Measurements from ENCODE around the gene SNTB2. TPM values are rescaled to one million over a fixed set of nuclear protein-coding genes. Genes with fewer than 3 reads are reported as not detected.

The SNTB2 gene
- total RNA-seq, 5 donors from 2014 or later (not counting 1 experiment from before 2014, with no cell fraction given), result 13.2 to 23.1 (median 17.3) TPM

- Mint-ChIP-seq H3K27me3 (no peaks in the 10 kb centered on the region), H3K4me1 (peaks cover 28 to 49% (median 42%) of the 10 kb centered on the region in 3 donors), H3K9me3 (no peaks in the 10 kb centered on the region), H3K36me3 (peaks cover 9% of the 10 kb centered on the region), H3K4me3 (no peak overlapping the region), H3K27ac (no peak overlapping the region)
- Histone ChIP-seq H3K4me3 (ENCODE audit: control insufficient read depth in 1 of 2, extremely low read depth in 1 of 2, low read length in 1 of 2) (no peak overlapping the region), H3K4me1 (ENCODE audit: control insufficient read depth in 1 of 2, extremely low read depth in 1 of 2, insufficient read depth in 2 of 2, low read length in 2 of 2) (peaks cover 5 to 15% of the 10 kb centered on the region in 2 experiments), H3K9me3 (no peaks in the 10 kb centered on the region), H3K27ac (ENCODE audit: low read length) (no peak overlapping the region), H3K36me3 (ENCODE audit: control insufficient read depth in 2 of 2, extremely low read depth in 1 of 2, insufficient read depth in 1 of 2, low read length in 1 of 2) (no peaks in the 10 kb centered on the region), H3K27me3 (replicated peaks in 1 of 2; ENCODE audit: control insufficient read depth in 2 of 2, extremely low read depth in 1 of 2, insufficient read depth in 2 of 2, low read length in 1 of 2) (no peaks in the 10 kb centered on the region)
- no peak for ATAC-seq (replicated peaks in 1 of 4)
- CTCF ChIA-PET, result no interaction called here
- POLR2A ChIA-PET, result interaction anchor here in 1 of 2 donors (0.6 to 0.7 kb wide), 2 partner anchors 63 to 87 kb away, joined by 4 read pairs; no protein-coding TSS in a partner anchor
- DNase-seq, result no peak
Measured at GRCh38 chr16:69194488-69194887, 7.5 kb downstream of the SNTB2 start.

- H3K27me3 ChIP-seq (replicated peaks in 1 of 2; ENCODE audit: control insufficient read depth in 2 of 2, extremely low read depth in 1 of 2, insufficient read depth in 2 of 2, low read length in 1 of 2), result no peaks in the 10 kb centered on the region
- H3K4me1 ChIP-seq (ENCODE audit: control insufficient read depth in 1 of 2, extremely low read depth in 1 of 2, insufficient read depth in 2 of 2, low read length in 2 of 2), result peaks cover 5 to 8% of the 10 kb centered on the region in 2 experiments
- H3K9me3 Mint-ChIP-seq, result no peaks in the 10 kb centered on the region
- no peaks in the 10 kb centered on the region for H3K27me3 Mint-ChIP-seq
- no peak overlapping the region for H3K27ac ChIP-seq (ENCODE audit: low read length)
- ATAC-seq (replicated peaks in 1 of 4) (no peak), DNase-seq (no peak)
- H3K36me3 ChIP-seq (ENCODE audit: control insufficient read depth in 2 of 2, extremely low read depth in 1 of 2, insufficient read depth in 1 of 2, low read length in 1 of 2), result no peaks in the 10 kb centered on the region
- peaks cover 11% of the 10 kb centered on the region for H3K36me3 Mint-ChIP-seq
- no peak overlapping the region for H3K4me3 ChIP-seq (ENCODE audit: control insufficient read depth in 1 of 2, extremely low read depth in 1 of 2, low read length in 1 of 2)
- 100% methylated on average over 1 of the region's 4 CpGs for WGBS (ENCODE audit: insufficient coverage)
- H3K9me3 ChIP-seq, result no peaks in the 10 kb centered on the region
- POLR2A ChIA-PET, result interaction anchor here in 1 of 2 donors (0.7 kb wide), 1 partner anchor 88 kb away, joined by 4 read pairs; no protein-coding TSS in a partner anchor
- peaks cover 23 to 43% (median 36%) of the 10 kb centered on the region in 3 donors for H3K4me1 Mint-ChIP-seq
- CTCF ChIA-PET, result interaction anchor here in 1 of 2 donors (0.6 kb wide), 2 partner anchors 44 to 743 kb away, joined by 3 to 4 read pairs; no protein-coding TSS in a partner anchor
- no peak overlapping the region for H3K27ac Mint-ChIP-seq
- H3K4me3 Mint-ChIP-seq, result no peak overlapping the region
Measured at GRCh38 chr16:69195369-69196029, 8.5 kb downstream of the SNTB2 start.

DNA sequence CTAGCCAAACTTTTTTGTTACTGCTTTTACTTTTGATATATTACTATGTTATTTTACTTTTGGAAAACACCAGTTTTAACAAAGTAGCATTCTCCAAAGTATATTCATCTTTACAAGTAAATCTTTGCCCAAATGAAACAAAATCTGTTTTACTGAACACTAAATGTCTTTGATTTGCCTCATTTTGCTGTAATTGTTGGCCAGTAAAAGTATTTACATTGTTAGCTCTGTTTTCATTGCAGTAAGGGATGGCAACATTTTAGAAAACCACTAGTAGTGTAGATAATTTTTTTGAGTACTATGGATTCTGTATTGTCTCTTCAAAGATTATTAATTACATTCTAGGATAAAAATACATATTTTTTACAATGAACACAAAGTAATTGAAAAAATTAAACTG lies 10.6 kb downstream of the SNTB2 start:
- Histone ChIP-seq H3K27ac (ENCODE audit: low read length) (no peak overlapping the region), H3K4me1 (ENCODE audit: control insufficient read depth in 1 of 2, extremely low read depth in 1 of 2, insufficient read depth in 2 of 2, low read length in 2 of 2) (peaks cover 0 to 2% of the 10 kb centered on the region in 2 experiments), H3K4me3 (ENCODE audit: control insufficient read depth in 1 of 2, extremely low read depth in 1 of 2, low read length in 1 of 2) (no peak overlapping the region), H3K36me3 (ENCODE audit: control insufficient read depth in 2 of 2, extremely low read depth in 1 of 2, insufficient read depth in 1 of 2, low read length in 1 of 2) (no peaks in the 10 kb centered on the region), H3K27me3 (replicated peaks in 1 of 2; ENCODE audit: control insufficient read depth in 2 of 2, extremely low read depth in 1 of 2, insufficient read depth in 2 of 2, low read length in 1 of 2) (no peaks in the 10 kb centered on the region), H3K9me3 (no peaks in the 10 kb centered on the region)
- no peak overlapping the region for H3K27ac Mint-ChIP-seq
- no peaks in the 10 kb centered on the region for H3K9me3 Mint-ChIP-seq
- ChIA-PET POLR2A (no interaction called here), CTCF (interaction anchor here in 1 of 2 donors (1.1 kb wide), 1 partner anchor 47 kb away, joined by 3 read pairs; no protein-coding TSS in a partner anchor)
- H3K27me3 Mint-ChIP-seq, result no peaks in the 10 kb centered on the region
- no peak for ATAC-seq (replicated peaks in 1 of 4)
- peaks cover 6% of the 10 kb centered on the region for H3K36me3 Mint-ChIP-seq
- peaks cover 15 to 31% (median 26%) of the 10 kb centered on the region in 3 donors for H3K4me1 Mint-ChIP-seq
- DNase-seq, result no peak
- H3K4me3 Mint-ChIP-seq, result no peak overlapping the region

DNA sequence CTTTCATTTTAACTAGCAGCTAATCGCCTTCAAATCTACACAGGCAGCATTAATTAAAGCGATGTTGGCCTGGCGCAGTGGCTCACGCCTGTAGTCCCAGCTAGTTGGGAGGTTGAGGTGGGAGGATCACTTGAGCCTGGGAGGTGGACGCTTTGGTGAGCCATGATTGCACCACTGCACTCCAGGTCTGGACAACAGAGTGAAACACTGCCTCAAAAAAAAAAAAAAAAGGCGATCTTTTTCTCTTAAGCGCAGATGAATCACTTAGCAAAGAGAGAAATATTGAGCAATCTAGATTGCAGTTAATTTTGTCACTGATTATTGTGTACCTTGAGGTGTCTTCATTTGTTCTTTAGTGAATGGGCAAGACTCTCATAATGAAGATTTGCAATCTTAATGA lies 12.4 kb downstream of the SNTB2 start:
- Mint-ChIP-seq H3K27ac (no peak overlapping the region), H3K4me3 (no peak overlapping the region), H3K4me1 (peaks cover 9 to 24% (median 22%) of the 10 kb centered on the region in 3 donors), H3K27me3 (no peaks in the 10 kb centered on the region), H3K36me3 (peaks cover 10% of the 10 kb centered on the region), H3K9me3 (no peaks in the 10 kb centered on the region)
- H3K4me1 ChIP-seq (ENCODE audit: control insufficient read depth in 1 of 2, extremely low read depth in 1 of 2, insufficient read depth in 2 of 2, low read length in 2 of 2), result no peaks in the 10 kb centered on the region
- no peak overlapping the region for H3K27ac ChIP-seq (ENCODE audit: low read length)
- no peak for ATAC-seq (replicated peaks in 1 of 4)
- H3K27me3 ChIP-seq (replicated peaks in 1 of 2; ENCODE audit: control insufficient read depth in 2 of 2, extremely low read depth in 1 of 2, insufficient read depth in 2 of 2, low read length in 1 of 2), result no peaks in the 10 kb centered on the region
- DNase-seq, result no peak
- POLR2A ChIA-PET, result no interaction called here
- H3K4me3 ChIP-seq (ENCODE audit: control insufficient read depth in 1 of 2, extremely low read depth in 1 of 2, low read length in 1 of 2), result no peak overlapping the region
- no CpG with 5 or more reads among the region's 7 CpGs for WGBS (ENCODE audit: insufficient coverage)
- no peaks in the 10 kb centered on the region for H3K9me3 ChIP-seq
- no peaks in the 10 kb centered on the region for H3K36me3 ChIP-seq (ENCODE audit: control insufficient read depth in 2 of 2, extremely low read depth in 1 of 2, insufficient read depth in 1 of 2, low read length in 1 of 2)
- CTCF ChIA-PET, result interaction anchor here in 1 of 2 donors (0.5 to 0.7 kb wide), 2 partner anchors 39 kb away, joined by 3 to 4 read pairs; no protein-coding TSS in a partner anchor

- Histone ChIP-seq H3K4me3 (ENCODE audit: control insufficient read depth in 1 of 2, extremely low read depth in 1 of 2, low read length in 1 of 2) (no peak overlapping the region), H3K27me3 (replicated peaks in 1 of 2; ENCODE audit: control insufficient read depth in 2 of 2, extremely low read depth in 1 of 2, insufficient read depth in 2 of 2, low read length in 1 of 2) (no peaks in the 10 kb centered on the region), H3K4me1 (ENCODE audit: control insufficient read depth in 1 of 2, extremely low read depth in 1 of 2, insufficient read depth in 2 of 2, low read length in 2 of 2) (no peaks in the 10 kb centered on the region), H3K27ac (ENCODE audit: low read length) (no peak overlapping the region), H3K36me3 (ENCODE audit: control insufficient read depth in 2 of 2, extremely low read depth in 1 of 2, insufficient read depth in 1 of 2, low read length in 1 of 2) (no peaks in the 10 kb centered on the region), H3K9me3 (no peaks in the 10 kb centered on the region)
- H3K9me3 Mint-ChIP-seq, result no peaks in the 10 kb centered on the region
- ChIA-PET CTCF (interaction anchor here in 1 of 2 donors (0.7 kb wide), 1 partner anchor 86 kb away, joined by 3 read pairs; no protein-coding TSS in a partner anchor), POLR2A (interaction anchor here in 1 of 2 donors (0.7 kb wide), 1 partner anchor 8 kb away, joined by 3 read pairs; no protein-coding TSS in a partner anchor)
- H3K4me1 Mint-ChIP-seq, result peaks cover 9 to 28% (median 25%) of the 10 kb centered on the region in 3 donors
- no peaks in the 10 kb centered on the region for H3K27me3 Mint-ChIP-seq
- H3K4me3 Mint-ChIP-seq, result no peak overlapping the region
- no peak overlapping the region for H3K27ac Mint-ChIP-seq
- DNase-seq (no peak), ATAC-seq (replicated peaks in 1 of 4) (no peak)
- H3K36me3 Mint-ChIP-seq, result peaks cover 16% of the 10 kb centered on the region
- WGBS (ENCODE audit: insufficient coverage), result no CpG with 5 or more reads among the region's 2 CpGs
Measured at GRCh38 chr16:69201291-69201690, 14.3 kb downstream of the SNTB2 start.

DNA sequence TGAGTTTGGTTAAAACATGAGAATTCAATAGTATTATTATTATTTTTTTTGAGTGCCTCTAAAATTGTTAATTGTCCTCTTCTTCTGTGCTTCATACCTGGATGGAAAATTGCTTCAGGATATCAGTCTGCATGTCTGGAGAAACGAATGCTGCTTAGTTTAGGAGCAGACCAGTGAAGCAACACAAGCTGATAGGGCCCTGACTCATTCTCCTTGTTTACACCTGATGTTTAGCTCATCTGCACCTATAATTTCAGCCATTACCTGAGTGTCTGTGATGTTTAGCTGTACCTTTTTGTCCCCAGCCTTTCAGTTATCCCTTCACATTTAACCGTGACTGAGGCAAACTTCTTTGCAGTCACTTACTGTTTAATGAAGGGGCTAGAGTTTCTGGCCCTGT lies 14.8 kb downstream of the SNTB2 start:
- no CpG with 5 or more reads among the region's 2 CpGs for WGBS (ENCODE audit: insufficient coverage)
- ATAC-seq (replicated peaks in 1 of 4), result no peak
- H3K4me3 ChIP-seq (ENCODE audit: control insufficient read depth in 1 of 2, extremely low read depth in 1 of 2, low read length in 1 of 2), result no peak overlapping the region
- no peaks in the 10 kb centered on the region for H3K4me1 ChIP-seq (ENCODE audit: control insufficient read depth in 1 of 2, extremely low read depth in 1 of 2, insufficient read depth in 2 of 2, low read length in 2 of 2)
- H3K27ac ChIP-seq (ENCODE audit: low read length), result no peak overlapping the region
- Mint-ChIP-seq H3K9me3 (no peaks in the 10 kb centered on the region), H3K27ac (no peak overlapping the region), H3K4me3 (no peak overlapping the region), H3K36me3 (peaks cover 16% of the 10 kb centered on the region), H3K27me3 (no peaks in the 10 kb centered on the region), H3K4me1 (peaks cover 8 to 27% (median 23%) of the 10 kb centered on the region in 3 donors)
- H3K9me3 ChIP-seq, result no peaks in the 10 kb centered on the region
- no peaks in the 10 kb centered on the region for H3K36me3 ChIP-seq (ENCODE audit: control insufficient read depth in 2 of 2, extremely low read depth in 1 of 2, insufficient read depth in 1 of 2, low read length in 1 of 2)
- CTCF ChIA-PET, result interaction anchor here in 1 of 2 donors (0.7 kb wide), 1 partner anchor 86 kb away, joined by 3 read pairs; no protein-coding TSS in a partner anchor
- POLR2A ChIA-PET, result interaction anchor here in 1 of 2 donors (0.7 kb wide), 1 partner anchor 9 kb away, joined by 3 read pairs; no protein-coding TSS in a partner anchor
- H3K27me3 ChIP-seq (replicated peaks in 1 of 2; ENCODE audit: control insufficient read depth in 2 of 2, extremely low read depth in 1 of 2, insufficient read depth in 2 of 2, low read length in 1 of 2), result no peaks in the 10 kb centered on the region
- DNase-seq, result no peak

Data from T-cell (primary cell).